T1000 (cell line): ENCODE data around the gene AUTS2.
"Not testable (repeated sequence)": the region's sequence is repeated elsewhere in the genome, so short reads cannot be mapped to it uniquely, and the experiment has no call there.

Source experiments
- DNase-seq: peaks from one replicate; lab custom pipeline; 2025; ENCODE audit warnings: mixed read lengths; lab: John Stamatoyannopoulos, UW

The AUTS2 gene

GRCh38 chr7:70717553-70718329, 1119.5 kb downstream of the AUTS2 start:
- no peak for DNase-seq

- no peak for DNase-seq
These were observed 1120.8 kb downstream of the AUTS2 start for GRCh38 chr7:70719125-70719524.

- DNase-seq = no peak
These were observed 1122.1 kb downstream of the AUTS2 start for GRCh38 chr7:70720191-70720873.

GRCh38 chr7:70721500-70721899, 1123.2 kb downstream of the AUTS2 start:
- DNase-seq = no peak

GRCh38 chr7:70723339-70723738, 1125.1 kb downstream of the AUTS2 start:
- no peak for DNase-seq

- no peak for DNase-seq
These were observed 1127.2 kb downstream of the AUTS2 start for GRCh38 chr7:70725448-70725847.

- no peak for DNase-seq
These were observed 1128.0 kb downstream of the AUTS2 start for GRCh38 chr7:70726294-70726693.

- no peak for DNase-seq
These were observed 1128.7 kb downstream of the AUTS2 start for GRCh38 chr7:70726951-70727378.

- DNase-seq = no peak
These were observed 1129.6 kb downstream of the AUTS2 start for GRCh38 chr7:70727861-70728260.

GRCh38 chr7:70728872-70729552, 1130.7 kb downstream of the AUTS2 start:
- peak; percentile 1 for DNase-seq

- not testable (repeated sequence) for DNase-seq
These were observed 1131.4 kb downstream of the AUTS2 start for GRCh38 chr7:70729553-70730157.

- no peak for DNase-seq
These were observed 1132.3 kb downstream of the AUTS2 start for GRCh38 chr7:70730451-70731110.

- DNase-seq = no peak
These were observed 1134.8 kb downstream of the AUTS2 start for GRCh38 chr7:70733090-70733489.

GRCh38 chr7:70734411-70734810, 1136.1 kb downstream of the AUTS2 start:
- no peak for DNase-seq

GRCh38 chr7:70735313-70735712, 1137.0 kb downstream of the AUTS2 start:
- no peak for DNase-seq

GRCh38 chr7:70736715-70737460, 1138.6 kb downstream of the AUTS2 start:
- peak; percentile 6 for DNase-seq

- DNase-seq = no peak
These were observed 1140.0 kb downstream of the AUTS2 start for GRCh38 chr7:70738151-70738885.

- DNase-seq = no peak
These were observed 1141.5 kb downstream of the AUTS2 start for GRCh38 chr7:70739646-70740210.

- DNase-seq = no peak
These were observed 1143.4 kb downstream of the AUTS2 start for GRCh38 chr7:70741666-70742065.
